OCI-LY1 (cell line): Measurements from ENCODE around the gene TCP10L.
A peak's percentile ranks its signal among the peaks of the same experiment; 100 is the strongest.

ENCODE experiments used
- H2AFZ ChIP-seq: fragments of 200-600 bp; sonication (generic), shearing (Covaris generic); 2 replicates; pipeline ENCODE4 v1.6.0; 2014; ENCODE audit warnings: antibody characterized with exemption, mild to moderate bottlenecking, low read length
- H3F3A ChIP-seq: fragments of 200-600 bp; sonication (generic), shearing (Covaris generic); 2 replicates; pipeline ENCODE4 v1.6.0; 2014; ENCODE audit warnings: mild to moderate bottlenecking, antibody characterized with exemption, low read length, moderate library complexity; ENCODE audit not compliant: insufficient read depth
- H3K27ac ChIP-seq: fragments of 200-600 bp; sonication (generic); 2 replicates; pipeline ENCODE4 v1.5.1; 2014; ENCODE audit warnings: low read length, mixed run types, mild to moderate bottlenecking, low read depth; ENCODE audit not compliant: poor library complexity, severe bottlenecking
- H3K27me3 ChIP-seq: fragments of 200-600 bp; sonication (generic); 2 replicates; pipeline ENCODE4 v1.6.0; 2014; ENCODE audit warnings: antibody characterized with exemption, mild to moderate bottlenecking, low read length, moderate library complexity; ENCODE audit not compliant: insufficient read depth
- H3K36me3 ChIP-seq: fragments of 200-600 bp; sonication (generic); 2 replicates; pipeline ENCODE4 v1.6.1; 2014; ENCODE audit warnings: mild to moderate bottlenecking, antibody characterized with exemption, low read length, moderate library complexity, mixed read lengths; ENCODE audit not compliant: insufficient read depth
- H3K4me1 ChIP-seq: fragments of 200-600 bp; sonication (generic); 2 replicates; pipeline ENCODE4 v1.5.1; 2014; ENCODE audit warnings: mild to moderate bottlenecking, low read length, moderate library complexity; ENCODE audit not compliant: insufficient read depth, severe bottlenecking
- H3K4me2 ChIP-seq: fragments of 200-600 bp; sonication (generic), shearing (Covaris generic); 2 replicates; pipeline ENCODE4 v1.6.1; 2014; ENCODE audit warnings: low read length
- H3K4me3 ChIP-seq: fragments of 200-600 bp; sonication (generic); 2 replicates; pipeline ENCODE4 v1.5.1; 2014; ENCODE audit warnings: low read length, low read depth, mild to moderate bottlenecking, mixed read lengths; ENCODE audit not compliant: poor library complexity, severe bottlenecking
- H3K79me2 ChIP-seq: fragments of 200-600 bp; shearing (Covaris generic); 2 replicates; pipeline ENCODE4 v1.6.1; 2016; ENCODE audit warnings: mixed run types, low read length, mixed read lengths; ENCODE audit not compliant: insufficient read depth
- H3K9ac ChIP-seq: fragments of 200-600 bp; sonication (generic), shearing (Covaris generic); 2 replicates; pipeline ENCODE4 v1.6.1; 2014; ENCODE audit warnings: mild to moderate bottlenecking, low read length, mixed read lengths
- H3K9me2 ChIP-seq: fragments of 200-600 bp; sonication (generic), shearing (Covaris generic); 2 replicates; pipeline ENCODE4 v1.6.1; 2014; ENCODE audit warnings: low read depth, mild to moderate bottlenecking, low read length, mixed read lengths
- H3K9me3 ChIP-seq: fragments of 200-600 bp; shearing (Covaris generic); 2 replicates; pipeline ENCODE4 v1.6.1; 2014; ENCODE audit warnings: low read length, mixed read lengths
- H4K20me1 ChIP-seq: fragments of 200-600 bp; sonication (generic), shearing (Covaris generic); 2 replicates; pipeline ENCODE4 v1.6.0; 2016; ENCODE audit warnings: mild to moderate bottlenecking, low read length; ENCODE audit not compliant: insufficient read depth
- CTCF ChIP-seq: fragments of 200-600 bp; sonication (generic), shearing (Covaris generic); IDR thresholded peaks from 2 replicates; pipeline ENCODE4 v1.5.1; 2017; ENCODE audit warnings: mild to moderate bottlenecking, antibody characterized with exemption, low read length, moderate library complexity, mixed read lengths
- EZH2 ChIP-seq: fragments of 200-600 bp; sonication (generic), shearing (Covaris generic); IDR thresholded peaks from 2 replicates; pipeline ENCODE4 v1.8.0; 2017; ENCODE audit warnings: borderline replicate concordance, mixed run types, mild to moderate bottlenecking, antibody characterized with exemption, low read length, moderate library complexity, mixed read lengths

The TCP10L gene

DNA sequence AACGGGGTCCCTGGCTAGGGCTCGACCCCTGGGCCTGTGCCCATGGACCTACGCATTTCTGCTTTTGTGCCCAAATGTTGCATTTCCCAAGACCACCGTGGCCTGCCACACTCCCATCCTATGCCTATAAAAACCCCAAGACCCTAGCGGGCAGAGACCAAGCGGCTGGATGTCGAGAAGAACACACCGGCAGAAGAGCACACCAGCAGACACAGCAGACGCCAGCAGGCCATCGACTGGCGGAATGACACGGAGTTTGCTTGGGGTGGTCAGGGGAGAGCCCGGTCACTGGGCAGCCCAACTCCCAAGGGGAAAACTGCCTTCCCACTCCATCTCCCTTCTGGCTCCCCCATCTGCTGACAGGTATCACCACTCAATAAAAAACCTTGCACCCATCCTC lies 4.4 kb downstream of the TCP10L start:
- Histone ChIP-seq H3K9ac (no peak overlapping the region), H3K9me3 (no peaks in the 10 kb centered on the region), H3K4me2 (no peak overlapping the region), H3K79me2 (no peaks in the 10 kb centered on the region), H3K9me2 (no peaks in the 10 kb centered on the region), H3K27ac (no peak overlapping the region), H3K36me3 (no peaks in the 10 kb centered on the region), H2AFZ (no peak overlapping the region), H3F3A (no peaks in the 10 kb centered on the region), H3K4me3 (no peak overlapping the region), H3K4me1 (no peaks in the 10 kb centered on the region), H4K20me1 (no peaks in the 10 kb centered on the region), H3K27me3 (no peaks in the 10 kb centered on the region)
- TF ChIP-seq EZH2 (no peak), CTCF (no peak)

- TF ChIP-seq EZH2 = no peak
- TF ChIP-seq CTCF = peak; percentile 51
- Histone ChIP-seq H3K4me2 (no peak overlapping the region), H3K79me2 (no peaks in the 10 kb centered on the region), H3K27me3 (peaks cover 3% of the 10 kb centered on the region; the same call in 1 of the 2 replicates), H3K27ac (no peak overlapping the region), H2AFZ (no peak overlapping the region), H3K36me3 (no peaks in the 10 kb centered on the region), H4K20me1 (no peaks in the 10 kb centered on the region), H3K4me3 (no peak overlapping the region), H3K9me2 (no peaks in the 10 kb centered on the region), H3K4me1 (no peaks in the 10 kb centered on the region), H3K9ac (no peak overlapping the region), H3K9me3 (no peaks in the 10 kb centered on the region), H3F3A (no peaks in the 10 kb centered on the region)
Measured at GRCh38 chr21:32578107-32578691, 7.1 kb downstream of the TCP10L start.

- Histone ChIP-seq H3K9me2 (no peaks in the 10 kb centered on the region), H3K9me3 (no peaks in the 10 kb centered on the region), H3K27ac (no peak overlapping the region), H4K20me1 (no peaks in the 10 kb centered on the region), H3F3A (no peaks in the 10 kb centered on the region), H3K4me1 (no peaks in the 10 kb centered on the region), H3K4me3 (no peak overlapping the region), H3K4me2 (no peak overlapping the region), H2AFZ (no peak overlapping the region), H3K36me3 (no peaks in the 10 kb centered on the region), H3K27me3 (peaks cover 3% of the 10 kb centered on the region; the same call in 1 of the 2 replicates), H3K9ac (no peak overlapping the region), H3K79me2 (no peaks in the 10 kb centered on the region)
- no peak for TF ChIP-seq EZH2
- TF ChIP-seq CTCF = no peak
Measured at GRCh38 chr21:32576011-32576410, 9.3 kb downstream of the TCP10L start.
